Measurements from ENCODE around the gene BCL2L1.
A peak's percentile ranks its signal among the peaks of the same experiment; 100 is the strongest.

The BCL2L1 gene

GRCh38 chr20:31740208-31740607 lies 17.5 kb upstream of the BCL2L1 start:
- no peaks in the 10 kb centered on the region for H3K9me3 ChIP-seq (ENCODE audit: severe bottlenecking)
- peaks cover 41% of the 10 kb centered on the region for H3K36me3 ChIP-seq
- H3K27ac ChIP-seq, result peak overlapping the region; percentile 98
- no peaks in the 10 kb centered on the region for H3K27me3 ChIP-seq (ENCODE audit: insufficient read depth, low read depth, severe bottlenecking)
- peak overlapping the region; percentile 90 for H3K4me3 ChIP-seq (ENCODE audit: low read depth, low read length)
- TF ChIP-seq CTCF (IDR thresholded peaks at IDR 0.05; ENCODE audit: low read depth, low read length), result no peak
- no peak for DNase-seq

GRCh38 chr20:31739550-31739977 lies 16.9 kb upstream of the BCL2L1 start:
- peak overlapping the region; percentile 90 for H3K4me3 ChIP-seq (ENCODE audit: low read depth, low read length)
- H3K36me3 ChIP-seq, result peaks cover 34% of the 10 kb centered on the region
- TF ChIP-seq CTCF (IDR thresholded peaks at IDR 0.05; ENCODE audit: low read depth, low read length), result no peak
- DNase-seq, result no peak
- no peaks in the 10 kb centered on the region for H3K27me3 ChIP-seq (ENCODE audit: insufficient read depth, low read depth, severe bottlenecking)
- no peaks in the 10 kb centered on the region for H3K9me3 ChIP-seq (ENCODE audit: severe bottlenecking)
- H3K27ac ChIP-seq, result peak overlapping the region; percentile 98

- Histone ChIP-seq H3K36me3 (peaks cover 29% of the 10 kb centered on the region), H3K4me3 (ENCODE audit: low read depth, low read length) (peak within 1 kb of the TSS; percentile 90), H3K27me3 (ENCODE audit: insufficient read depth, low read depth, severe bottlenecking) (no peaks in the 10 kb centered on the region), H3K9me3 (ENCODE audit: severe bottlenecking) (no peaks in the 10 kb centered on the region), H3K27ac (peak within 1 kb of the TSS; percentile 98)
- peak; percentile 97 for DNase-seq
- TF ChIP-seq CTCF (IDR thresholded peaks at IDR 0.05; ENCODE audit: low read depth, low read length), result 0 out of 2 replicates have a peak, but pooled peaks have one; percentile 19
These were observed 16.3 kb upstream of the BCL2L1 start, which contains the start of gene TPX2 for GRCh38 chr20:31738729-31739549. TPX2 (plus strand) TSS chr20:31739290; CDS start chr20:31757477, 18,187 bp downstream.

GRCh38 chr20:31731321-31731717 lies 8.7 kb upstream of the BCL2L1 start:
- TF ChIP-seq CTCF (IDR thresholded peaks at IDR 0.05; ENCODE audit: low read depth, low read length), result no peak
- no peaks in the 10 kb centered on the region for H3K27me3 ChIP-seq (ENCODE audit: insufficient read depth, low read depth, severe bottlenecking)
- no peaks in the 10 kb centered on the region for H3K9me3 ChIP-seq (ENCODE audit: severe bottlenecking)
- H3K27ac ChIP-seq, result no peak overlapping the region
- no peak overlapping the region for H3K4me3 ChIP-seq (ENCODE audit: low read depth, low read length)
- DNase-seq, result no peak
- H3K36me3 ChIP-seq, result no peaks in the 10 kb centered on the region

GRCh38 chr20:31723319-31724078 lies 831 bp upstream of the BCL2L1 start:
- peak; percentile 84 for TF ChIP-seq CTCF (IDR thresholded peaks at IDR 0.05; ENCODE audit: low read depth, low read length)
- no peaks in the 10 kb centered on the region for H3K27me3 ChIP-seq (ENCODE audit: insufficient read depth, low read depth, severe bottlenecking)
- H3K27ac ChIP-seq, result peak overlapping the region; percentile 98
- peak; percentile 99 for DNase-seq
- H3K9me3 ChIP-seq (ENCODE audit: severe bottlenecking), result no peaks in the 10 kb centered on the region
- H3K36me3 ChIP-seq, result peaks cover 36% of the 10 kb centered on the region
- H3K4me3 ChIP-seq (ENCODE audit: low read depth, low read length), result peak overlapping the region; percentile 51

Data from WERI-Rb-1 (cell line).